Gastroesophageal sphincter (tissue), 3 donors: ENCODE results near the gene NACA.

Experiments
- CTCF ChIP-seq, 4 experiments: fragments of 200-600 bp in 2 of 4; fragments of 450-650 bp in 2 of 4; sonication (generic) in 1 of 4; IDR thresholded peaks; one replicate each; pipeline ENCODE4 v1.5.1; 2017 to 2019; ENCODE audit warnings: antibody characterized with exemption in 4 of 4, mild to moderate bottlenecking in 2 of 4, moderate library complexity in 2 of 4
- POLR2AphosphoS5 ChIP-seq: sonication (generic); formaldehyde crosslinking; IDR thresholded peaks from one replicate; pipeline ENCODE4 v1.6.1; 2017; ENCODE audit warnings: antibody characterized with exemption

- TF ChIP-seq CTCF (IDR thresholded peaks at IDR 0.05), result no peak
- no peak for TF ChIP-seq POLR2AphosphoS5
These were observed 40.2 kb downstream of the NACA start for GRCh38 chr12:56684745-56685359.
